HG03469 (cell line): ENCODE data around the gene TTLL10.

Source experiments
- ATAC-seq: cut with Tn5 transposase; IDR thresholded peaks from one replicate; pipeline ENCODE4 v1.9.1; 2021; ENCODE audit warnings: mild to moderate bottlenecking, moderate library complexity, moderate number of reproducible peaks; ENCODE audit not compliant: unreplicated experiment

Gene TTLL10

GRCh38 chr1:1232208-1232795 lies 58.6 kb downstream of the TTLL10 start, which contains the start of gene B3GALT6:
Gene B3GALT6, plus strand, starts transcription at chr1:1232237. Its CDS starts 42 bp downstream, at chr1:1232279.
- no peak for ATAC-seq

GRCh38 chr1:1232796-1233566 lies 59.3 kb downstream of the TTLL10 start:
- no peak for ATAC-seq

DNA sequence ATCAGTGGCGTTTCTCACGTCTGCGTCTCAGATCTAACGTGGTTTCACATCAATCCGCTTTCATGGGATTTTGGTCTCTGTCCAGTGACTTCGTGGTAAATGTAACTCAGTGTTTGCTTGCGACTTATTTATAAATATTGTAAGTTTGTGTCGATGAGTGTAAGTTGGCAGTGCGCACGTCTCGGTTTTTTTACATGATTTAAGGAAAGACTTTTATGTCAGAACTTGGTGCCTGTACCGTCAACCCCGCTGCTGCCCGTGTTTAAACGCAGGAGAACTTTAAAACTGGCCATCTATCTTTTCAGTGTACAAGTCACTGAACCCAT lies 59.9 kb downstream of the TTLL10 start:
- ATAC-seq, result no peak

DNA sequence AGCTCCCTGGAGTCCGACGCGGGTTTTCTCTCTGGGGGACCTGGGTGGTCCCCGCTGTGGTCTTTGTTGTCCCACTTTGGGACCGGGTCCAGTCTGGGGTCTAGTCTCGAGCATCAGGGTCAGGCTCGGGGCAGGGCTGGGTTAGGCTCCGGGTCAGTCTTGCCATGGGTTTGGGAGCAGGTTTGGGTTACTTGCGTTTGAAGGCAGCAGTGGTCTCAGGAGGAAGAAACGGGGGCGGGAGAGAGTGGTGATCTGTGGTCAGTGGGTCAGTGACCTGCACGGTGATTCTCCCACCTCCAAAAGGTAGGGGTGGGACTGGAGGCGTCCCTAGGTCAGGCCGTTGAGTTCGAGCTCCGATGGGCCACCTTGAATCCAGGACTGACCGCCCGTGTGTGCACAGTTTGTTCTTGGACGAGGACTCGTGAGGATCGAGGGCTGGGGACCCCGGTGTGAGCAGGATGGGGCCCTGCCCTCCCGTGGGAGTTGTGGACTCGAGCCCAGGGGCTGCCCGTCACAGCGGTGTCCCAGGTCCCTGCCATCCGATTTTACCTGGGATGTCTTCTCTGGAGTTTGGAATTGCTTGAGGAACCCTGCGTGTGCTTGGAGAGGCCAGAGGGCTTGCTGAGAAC lies 60.6 kb downstream of the TTLL10 start:
- no peak for ATAC-seq

GRCh38 chr1:1235016-1235744 lies 61.5 kb downstream of the TTLL10 start:
- ATAC-seq, result no peak

- ATAC-seq, result no peak
Measured at GRCh38 chr1:1236176-1236763, 62.6 kb downstream of the TTLL10 start.

- ATAC-seq, result no peak
Measured at GRCh38 chr1:1236945-1237873, 63.5 kb downstream of the TTLL10 start.

DNA sequence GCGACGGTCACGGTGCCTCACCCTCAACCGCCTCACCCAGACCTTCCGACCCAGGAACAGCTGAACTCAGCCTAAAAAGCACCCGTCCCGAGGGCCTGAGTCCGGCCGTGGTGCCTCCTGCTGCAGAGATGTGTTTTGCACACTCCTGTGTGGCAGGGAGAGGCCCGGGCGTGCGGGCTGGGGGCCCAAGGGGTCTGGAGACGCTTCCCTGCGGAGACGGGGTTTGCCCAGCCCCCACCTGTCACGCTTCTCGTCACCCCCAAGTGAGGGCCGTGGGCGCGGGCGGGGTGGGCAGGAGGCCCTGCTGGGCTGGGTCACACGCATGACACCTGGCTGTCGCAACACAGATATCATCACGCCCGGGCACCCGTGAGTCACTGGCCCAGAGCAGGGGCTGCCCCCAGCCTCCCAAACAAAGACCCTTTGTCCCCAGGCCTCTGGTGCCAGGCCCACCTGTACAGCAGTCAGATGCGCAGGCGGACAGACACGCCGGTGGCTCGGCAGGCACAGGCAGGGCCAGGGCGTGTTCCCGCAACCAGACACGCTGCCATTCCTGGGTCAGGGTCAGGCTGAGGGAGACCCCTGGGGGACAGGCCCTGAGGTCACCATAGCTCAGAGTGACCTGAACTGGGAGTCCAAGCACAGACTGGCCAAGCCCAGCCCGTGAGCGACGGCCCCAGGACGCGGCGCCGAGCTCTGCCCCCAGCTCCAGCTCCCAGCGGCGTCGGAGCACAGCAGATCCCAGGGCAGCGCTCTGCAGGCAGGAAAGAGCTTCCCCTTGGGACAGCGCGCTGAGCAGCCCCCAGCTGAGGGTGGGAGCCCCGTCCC lies 64.4 kb downstream of the TTLL10 start:
- no peak for ATAC-seq

GRCh38 chr1:1238702-1239178 lies 65.1 kb downstream of the TTLL10 start:
- no peak for ATAC-seq

GRCh38 chr1:1239227-1239613 lies 65.5 kb downstream of the TTLL10 start:
- no peak for ATAC-seq

DNA sequence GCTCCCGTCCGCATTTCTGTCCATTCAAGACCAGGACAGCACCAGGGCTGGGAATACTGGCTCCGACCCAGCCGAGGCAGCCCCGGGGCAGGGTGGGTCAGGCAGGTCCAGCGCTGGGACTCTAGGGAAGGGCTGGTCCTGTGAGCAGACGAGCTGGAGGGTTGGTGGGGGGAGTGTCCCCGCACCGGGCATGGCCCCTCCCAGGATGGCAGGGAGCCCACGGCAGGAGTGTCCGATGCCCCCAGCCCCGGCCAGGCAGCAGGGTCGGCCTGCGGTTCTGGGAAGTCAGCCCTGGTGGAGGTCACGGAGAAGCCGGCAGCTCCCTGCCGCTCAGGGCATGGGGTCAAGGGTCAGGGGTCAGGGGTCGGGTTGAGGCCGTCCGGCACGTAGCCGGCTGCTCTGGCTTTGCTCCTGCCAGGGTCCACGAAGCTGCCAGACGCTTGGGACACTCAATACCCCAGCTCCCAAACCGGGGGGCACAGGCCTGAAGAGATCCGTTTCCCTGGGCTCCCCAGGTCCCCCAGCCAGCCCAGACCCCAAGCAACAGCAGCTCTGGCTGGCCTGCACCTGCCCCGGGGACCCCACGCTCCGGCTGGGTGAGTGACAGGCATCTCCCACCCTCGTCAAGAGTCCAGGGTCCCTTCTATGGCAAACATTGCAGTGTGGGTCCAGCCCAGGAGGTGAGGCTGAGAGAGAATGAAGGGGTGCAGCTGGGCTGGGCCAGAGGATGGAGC lies 66.1 kb downstream of the TTLL10 start:
- no peak for ATAC-seq

DNA sequence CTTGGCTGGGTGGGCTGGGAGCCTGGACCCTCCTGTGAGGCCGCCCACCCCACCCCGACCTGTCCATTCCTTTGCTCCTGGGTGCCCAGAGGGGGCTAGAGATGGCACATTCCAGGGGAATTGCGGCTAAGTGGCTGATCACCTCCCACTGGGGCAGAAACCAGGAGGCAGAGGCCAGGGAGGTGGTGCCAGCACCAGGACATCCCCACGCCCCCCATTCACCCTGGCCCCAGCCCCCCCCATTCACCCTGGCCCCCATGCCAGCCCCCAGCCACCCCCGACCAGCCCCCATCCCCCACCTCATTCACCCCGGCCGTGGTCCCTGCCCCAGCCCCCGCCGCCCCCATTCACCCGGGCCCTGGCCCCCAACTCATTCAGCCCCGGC lies 66.7 kb downstream of the TTLL10 start:
- ATAC-seq, result no peak

DNA sequence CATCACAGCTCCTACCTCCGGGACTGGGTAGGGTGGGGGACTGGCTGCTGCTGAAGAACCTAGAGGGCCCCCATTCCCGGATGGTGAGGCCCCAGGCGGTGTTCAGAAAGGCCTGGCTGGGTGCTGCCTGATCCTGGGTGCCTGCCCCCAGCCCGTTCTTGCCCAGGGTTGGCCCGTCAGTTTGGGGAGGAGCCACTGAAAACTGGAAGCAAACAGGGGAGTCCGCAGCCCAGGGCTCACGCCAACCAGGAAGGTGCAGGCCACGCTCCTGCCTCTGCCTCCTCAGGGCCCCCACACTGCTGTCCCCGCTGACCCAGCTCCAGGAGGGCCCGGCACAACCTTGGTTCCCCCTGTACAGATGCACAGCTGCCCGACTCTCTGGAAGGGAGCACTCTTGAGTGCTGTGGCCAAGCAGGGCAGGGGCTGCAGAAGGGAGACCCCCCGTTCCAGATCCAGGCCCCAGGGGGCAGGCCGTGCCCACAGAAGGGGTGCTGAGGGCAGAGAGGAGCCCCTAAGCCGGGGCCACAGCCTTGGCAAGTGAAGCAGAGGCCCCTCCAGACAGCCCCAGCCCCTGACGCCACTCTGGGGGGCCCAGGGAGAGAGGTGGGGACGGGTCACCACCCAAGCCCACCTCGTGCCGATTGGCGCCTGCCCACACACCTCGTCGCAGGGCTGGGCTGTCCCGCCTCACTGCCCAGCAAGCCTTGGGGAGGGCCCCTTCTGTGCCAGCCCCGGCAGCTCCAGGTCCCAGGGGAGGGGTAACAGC lies 67.3 kb downstream of the TTLL10 start:
- ATAC-seq, result no peak

DNA sequence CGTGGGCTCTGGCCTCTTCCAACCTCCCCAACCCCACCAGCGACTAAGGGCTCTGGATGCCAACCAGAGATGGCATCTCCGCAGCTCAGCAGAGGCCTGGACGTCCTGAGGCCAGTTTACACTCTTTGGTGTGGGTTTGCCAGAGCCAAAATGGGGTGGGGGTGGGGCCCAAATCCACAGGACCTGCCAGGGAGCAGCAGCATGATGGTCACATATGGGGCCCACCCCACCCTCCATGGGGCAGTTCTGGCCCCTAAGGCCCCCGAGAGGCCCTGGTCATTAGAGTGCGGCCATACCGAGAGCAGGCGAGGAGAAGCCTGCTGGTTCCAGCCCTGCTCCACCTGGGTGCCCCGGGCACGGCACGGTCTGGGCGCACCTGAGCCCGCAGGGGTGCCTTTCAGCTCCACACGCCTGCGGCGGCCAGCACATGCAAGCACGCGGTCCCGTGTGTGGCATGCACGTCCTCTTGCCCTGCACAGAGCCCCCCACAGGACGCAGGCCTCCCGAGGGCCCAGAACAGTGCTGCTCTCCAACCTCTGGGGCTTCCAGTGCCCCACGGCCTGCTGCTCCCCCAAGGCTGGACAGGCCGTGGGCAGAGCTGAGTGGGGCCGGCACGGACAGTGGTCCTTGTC lies 68.0 kb downstream of the TTLL10 start:
- ATAC-seq, result no peak

GRCh38 chr1:1242461-1243265 lies 69.0 kb downstream of the TTLL10 start:
- no peak for ATAC-seq

- ATAC-seq, result no peak
Measured at GRCh38 chr1:1243266-1243660, 69.6 kb downstream of the TTLL10 start.
